Upper lobe of left lung (tissue), 6 donors: ENCODE measurements around the gene PPM1E. TPM values are rescaled to one million over a fixed set of nuclear protein-coding genes. Genes with fewer than 3 reads are reported as not detected.

ENCODE experiments used
- ATAC-seq, 2 donors: fragments of 200-7000 bp; cut with Tn5 transposase; one replicate each; pipeline ENCODE4 v1.9.1; 2022; ENCODE audit warnings: mild to moderate bottlenecking in 2 of 2, moderate library complexity in 2 of 2; ENCODE audit not compliant: low FRiP score in 2 of 2
- DNase-seq, 2 donors: peaks; one replicate each; pipeline ENCODE4 v3.0.0-alpha.2; 2019 to 2020
- H3K27ac ChIP-seq, 4 donors: fragments of 200-600 bp; sonication (generic); one replicate each; pipeline ENCODE4 v1.5.1; 2016 to 2019
- H3K27me3 ChIP-seq, 4 donors: fragments of 200-600 bp; sonication (generic); one replicate each; pipeline ENCODE4 v1.5.1; 2017 to 2019
- H3K36me3 ChIP-seq, 4 donors: fragments of 200-600 bp; sonication (generic); one replicate each; pipeline ENCODE4 v1.5.1; 2016 to 2019
- H3K4me1 ChIP-seq, 4 donors: fragments of 200-600 bp; sonication (generic); one replicate each; pipeline ENCODE4 v1.5.1; 2018 to 2019
- H3K4me3 ChIP-seq, 4 donors: fragments of 200-600 bp; sonication (generic); one replicate each; pipeline ENCODE4 v1.5.1; 2017 to 2019; ENCODE audit warnings: mild to moderate bottlenecking in 2 of 4, moderate library complexity in 1 of 4
- H3K9me3 ChIP-seq, 4 donors: fragments of 200-600 bp; sonication (generic); one replicate each; pipeline ENCODE4 v1.5.1; 2018 to 2019
- EP300 ChIP-seq, 4 donors: sonication (generic); formaldehyde crosslinking; IDR thresholded peaks; one replicate each; pipeline ENCODE4 v1.5.1; 2017; ENCODE audit warnings: antibody characterized with exemption in 4 of 4, control low read depth in 2 of 4
- POLR2A ChIP-seq, 4 donors: fragments of 450-650 bp; IDR thresholded peaks; one replicate each; pipeline ENCODE4 v1.5.1; 2016 to 2017; ENCODE audit warnings: antibody characterized with exemption in 4 of 4, mild to moderate bottlenecking in 2 of 4
- POLR2AphosphoS5 ChIP-seq, 2 donors: sonication (generic); formaldehyde crosslinking; IDR thresholded peaks; one replicate each; pipeline ENCODE4 v1.5.1; 2017; ENCODE audit warnings: antibody characterized with exemption in 2 of 2
- WGBS, 2 donors: methylation state at CpG; one replicate each; pipeline ENCODE4 v1.1.5; 2017 to 2018; 5-methylcytosine and 5-hydroxymethylcytosine counted together
- total RNA-seq, 6 donors: library from RNA; depleted of rRNA in 4 of 6; stranded (reverse); fragments of >200 nt in 4 of 6; gene quantifications; one replicate each; pipeline versions ENCODE4 v1.1.0 to v1.2.1, GENCODE V29; 2016 to 2021
- TF ChIP-seq, protein P1 (sequence below), 6 experiments: fragments of 450-650 bp in 4 of 6; fragments of 200-600 bp in 2 of 6; sonication (generic) in 2 of 6; IDR thresholded peaks; one replicate each; pipeline ENCODE4 v1.5.1; 2016 to 2019; ENCODE audit warnings: antibody characterized with exemption in 6 of 6
- donor health status: DM: no; HTN: no; CAD: no; lungs with moderate emphysema.
- donor health status: DM: no; HTN: yes; CAD: no; lungs with severe emphysema.

PPM1E gene
- total RNA-seq, 6 donors from 2014 or later: under 0.01 to 0.76 (median 0.18) TPM

DNA sequence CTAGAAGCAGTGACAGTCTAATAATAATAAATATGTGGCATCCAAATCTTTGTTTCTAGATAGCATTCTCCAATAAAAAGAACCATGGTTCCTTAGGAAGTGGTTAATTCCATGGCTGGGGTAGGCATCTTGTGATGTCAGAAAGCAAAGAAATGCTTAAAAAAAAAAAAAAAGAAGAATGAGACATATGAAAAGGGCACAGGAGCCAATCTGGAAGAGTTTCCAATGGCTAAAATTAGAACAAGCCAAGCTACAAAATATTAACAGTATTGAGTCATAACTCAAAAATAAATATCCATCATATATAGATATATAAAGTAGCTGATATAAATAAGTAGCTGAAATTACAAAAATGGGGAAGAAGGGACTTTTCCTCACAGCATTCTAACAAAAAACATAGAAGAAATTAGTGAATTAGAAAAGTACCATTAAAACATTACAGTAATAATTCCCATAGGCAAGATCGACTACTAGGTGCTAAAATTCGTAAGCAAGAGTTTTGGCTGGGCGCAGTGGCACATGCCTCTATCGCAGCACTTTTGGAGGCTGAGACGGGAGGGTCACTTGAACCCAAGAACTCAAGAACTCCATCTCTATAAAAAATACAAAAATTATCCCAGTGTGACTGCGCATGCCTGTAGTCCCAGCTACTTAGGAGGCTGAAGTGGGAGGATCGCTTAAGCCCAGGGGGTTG is 239.7 kb downstream of the PPM1E start:
- H3K36me3 ChIP-seq: peaks cover 0 to 35% (median 1%) of the 10 kb centered on the region in 4 donors
- H3K4me1 ChIP-seq: peaks cover 0 to 6% (median 2%) of the 10 kb centered on the region in 4 donors
- no peaks in the 10 kb centered on the region for H3K27me3 ChIP-seq
- TF ChIP-seq, protein P1, sequence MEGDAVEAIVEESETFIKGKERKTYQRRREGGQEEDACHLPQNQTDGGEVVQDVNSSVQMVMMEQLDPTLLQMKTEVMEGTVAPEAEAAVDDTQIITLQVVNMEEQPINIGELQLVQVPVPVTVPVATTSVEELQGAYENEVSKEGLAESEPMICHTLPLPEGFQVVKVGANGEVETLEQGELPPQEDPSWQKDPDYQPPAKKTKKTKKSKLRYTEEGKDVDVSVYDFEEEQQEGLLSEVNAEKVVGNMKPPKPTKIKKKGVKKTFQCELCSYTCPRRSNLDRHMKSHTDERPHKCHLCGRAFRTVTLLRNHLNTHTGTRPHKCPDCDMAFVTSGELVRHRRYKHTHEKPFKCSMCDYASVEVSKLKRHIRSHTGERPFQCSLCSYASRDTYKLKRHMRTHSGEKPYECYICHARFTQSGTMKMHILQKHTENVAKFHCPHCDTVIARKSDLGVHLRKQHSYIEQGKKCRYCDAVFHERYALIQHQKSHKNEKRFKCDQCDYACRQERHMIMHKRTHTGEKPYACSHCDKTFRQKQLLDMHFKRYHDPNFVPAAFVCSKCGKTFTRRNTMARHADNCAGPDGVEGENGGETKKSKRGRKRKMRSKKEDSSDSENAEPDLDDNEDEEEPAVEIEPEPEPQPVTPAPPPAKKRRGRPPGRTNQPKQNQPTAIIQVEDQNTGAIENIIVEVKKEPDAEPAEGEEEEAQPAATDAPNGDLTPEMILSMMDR (IDR thresholded peaks at IDR 0.05): no peak
- no peak for TF ChIP-seq POLR2AphosphoS5 (IDR thresholded peaks at IDR 0.05)
- no peak for TF ChIP-seq POLR2A (IDR thresholded peaks at IDR 0.05)
- TF ChIP-seq EP300 (IDR thresholded peaks at IDR 0.05): no peak
- no peak for DNase-seq
- 95 to 99% methylated on average over 7 of the region's 7 CpGs for WGBS, 2 donors
- no peak for ATAC-seq
- H3K4me3 ChIP-seq: no peak overlapping the region
- no peaks in the 10 kb centered on the region for H3K9me3 ChIP-seq
- H3K27ac ChIP-seq: no peak overlapping the region

GRCh38 chr17:58996968-58997367 is 241.3 kb downstream of the PPM1E start:
- 60 to 75% methylated on average over 4 of the region's 4 CpGs for WGBS, 2 donors
- Histone ChIP-seq H3K4me3 (no peak overlapping the region), H3K4me1 (peaks cover 0 to 4% (median 4%) of the 10 kb centered on the region in 4 donors), H3K36me3 (peaks cover 0 to 35% (median 1%) of the 10 kb centered on the region in 4 donors), H3K9me3 (no peaks in the 10 kb centered on the region), H3K27me3 (no peaks in the 10 kb centered on the region), H3K27ac (peak overlapping the region in 2 of 4 donors; percentile 65 to 77)
- DNase-seq: no peak
- TF ChIP-seq, protein P1 (IDR thresholded peaks at IDR 0.05): no peak
- TF ChIP-seq POLR2A (IDR thresholded peaks at IDR 0.05) (no peak), EP300 (IDR thresholded peaks at IDR 0.05) (peak in 1 of 4 donors; percentile 33), POLR2AphosphoS5 (IDR thresholded peaks at IDR 0.05) (no peak)
- ATAC-seq: peak in 1 of 2 donors; percentile 52

DNA sequence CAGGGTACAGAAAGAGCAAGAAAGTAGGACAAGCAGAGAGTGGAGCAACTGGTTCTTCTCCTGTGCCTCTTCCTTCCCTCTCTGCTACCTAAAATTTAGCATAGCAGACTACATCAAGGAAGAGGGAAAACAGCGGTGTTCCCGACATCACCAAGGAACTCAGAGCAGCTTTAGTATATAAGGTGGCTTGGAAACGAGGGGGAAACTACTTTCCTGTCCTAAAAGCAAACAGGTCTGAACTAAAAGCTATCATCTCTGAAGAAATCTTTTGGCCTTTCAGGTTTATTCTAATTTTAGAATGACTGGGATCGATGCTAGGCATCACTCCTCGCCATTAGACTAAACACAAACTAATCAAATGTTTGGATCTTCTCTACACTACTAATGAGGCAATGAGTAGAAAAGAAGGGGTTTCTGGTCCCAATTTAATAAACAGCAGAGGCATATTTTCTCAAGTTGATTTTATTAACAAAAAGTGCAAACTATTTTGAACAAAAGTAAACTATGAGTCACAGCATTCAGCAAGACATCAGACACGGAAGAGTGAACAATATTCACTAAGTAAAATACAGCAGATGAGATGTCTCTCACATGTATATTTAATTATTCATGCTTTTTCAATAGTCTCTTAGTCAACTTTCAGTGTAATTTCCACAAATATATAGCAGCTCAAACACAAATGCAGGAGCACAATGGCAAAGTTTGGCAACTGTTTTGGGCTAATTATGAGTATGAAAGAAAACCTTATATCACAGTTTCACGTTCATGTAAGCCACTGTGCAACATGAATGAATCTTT is 242.3 kb downstream of the PPM1E start:
- no peaks in the 10 kb centered on the region for H3K27me3 ChIP-seq
- ATAC-seq (no peak), DNase-seq (no peak)
- peaks cover 0 to 11% (median 5%) of the 10 kb centered on the region in 4 donors for H3K4me1 ChIP-seq
- no peak for TF ChIP-seq POLR2AphosphoS5 (IDR thresholded peaks at IDR 0.05)
- TF ChIP-seq EP300 (IDR thresholded peaks at IDR 0.05): no peak
- TF ChIP-seq, protein P1 (IDR thresholded peaks at IDR 0.05): no peak
- no peak for TF ChIP-seq POLR2A (IDR thresholded peaks at IDR 0.05)
- no peak overlapping the region for H3K4me3 ChIP-seq
- 68 to 87% methylated on average over 7 of the region's 7 CpGs for WGBS, 2 donors
- H3K36me3 ChIP-seq: peaks cover 0 to 35% (median 1%) of the 10 kb centered on the region in 4 donors
- no peaks in the 10 kb centered on the region for H3K9me3 ChIP-seq
- H3K27ac ChIP-seq: peak overlapping the region in 2 of 4 donors; percentile 65 to 77

- Histone ChIP-seq H3K4me1 (peaks cover 0 to 11% (median 5%) of the 10 kb centered on the region in 4 donors), H3K9me3 (no peaks in the 10 kb centered on the region), H3K36me3 (peaks cover 0 to 35% (median 1%) of the 10 kb centered on the region in 4 donors), H3K4me3 (no peak overlapping the region), H3K27ac (no peak overlapping the region), H3K27me3 (no peaks in the 10 kb centered on the region)
- ATAC-seq (no peak), DNase-seq (no peak)
- TF ChIP-seq POLR2AphosphoS5 (IDR thresholded peaks at IDR 0.05): no peak
- TF ChIP-seq POLR2A (IDR thresholded peaks at IDR 0.05): no peak
- TF ChIP-seq EP300 (IDR thresholded peaks at IDR 0.05): no peak
- TF ChIP-seq, protein P1 (IDR thresholded peaks at IDR 0.05): no peak
- WGBS, 2 donors: 93% methylated on average over 4 of the region's 4 CpGs
Measured at GRCh38 chr17:58998871-58999270, 243.2 kb downstream of the PPM1E start.
